ENCODE data around the gene IL18.

DNA sequence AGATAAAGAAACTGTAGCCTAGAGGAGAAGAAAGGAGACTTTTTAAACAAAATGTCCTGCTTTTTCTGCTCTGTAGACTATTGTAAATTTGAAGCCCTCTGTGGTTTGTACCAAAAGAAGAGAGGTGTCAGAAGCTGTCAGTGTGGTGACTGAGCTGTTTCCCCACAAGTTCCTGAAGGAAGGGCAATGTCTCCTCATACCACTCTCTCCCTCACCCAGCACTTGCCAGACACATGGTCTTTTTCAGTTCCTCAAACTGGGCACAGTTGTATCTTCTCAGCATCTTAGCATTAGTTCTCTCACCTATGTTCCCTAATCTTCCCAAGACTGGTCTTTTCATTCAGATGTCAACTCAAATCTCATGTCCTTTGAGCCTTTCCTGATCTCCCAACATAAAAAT is 15.7 kb upstream of the IL18 start:
- TF ChIP-seq, protein P1, sequence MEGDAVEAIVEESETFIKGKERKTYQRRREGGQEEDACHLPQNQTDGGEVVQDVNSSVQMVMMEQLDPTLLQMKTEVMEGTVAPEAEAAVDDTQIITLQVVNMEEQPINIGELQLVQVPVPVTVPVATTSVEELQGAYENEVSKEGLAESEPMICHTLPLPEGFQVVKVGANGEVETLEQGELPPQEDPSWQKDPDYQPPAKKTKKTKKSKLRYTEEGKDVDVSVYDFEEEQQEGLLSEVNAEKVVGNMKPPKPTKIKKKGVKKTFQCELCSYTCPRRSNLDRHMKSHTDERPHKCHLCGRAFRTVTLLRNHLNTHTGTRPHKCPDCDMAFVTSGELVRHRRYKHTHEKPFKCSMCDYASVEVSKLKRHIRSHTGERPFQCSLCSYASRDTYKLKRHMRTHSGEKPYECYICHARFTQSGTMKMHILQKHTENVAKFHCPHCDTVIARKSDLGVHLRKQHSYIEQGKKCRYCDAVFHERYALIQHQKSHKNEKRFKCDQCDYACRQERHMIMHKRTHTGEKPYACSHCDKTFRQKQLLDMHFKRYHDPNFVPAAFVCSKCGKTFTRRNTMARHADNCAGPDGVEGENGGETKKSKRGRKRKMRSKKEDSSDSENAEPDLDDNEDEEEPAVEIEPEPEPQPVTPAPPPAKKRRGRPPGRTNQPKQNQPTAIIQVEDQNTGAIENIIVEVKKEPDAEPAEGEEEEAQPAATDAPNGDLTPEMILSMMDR (IDR thresholded peaks at IDR 0.05): no peak
- TF ChIP-seq POLR2A (IDR thresholded peaks at IDR 0.05) (no peak), EP300 (IDR thresholded peaks at IDR 0.05) (no peak)

Data from suprapubic skin (tissue), 3 donors.